ENCODE measurements around the gene C1orf167. TPM values are rescaled to one million over a fixed set of nuclear protein-coding genes. Genes with fewer than 3 reads are reported as not detected.

C1orf167 gene
- total and polyA plus RNA-seq, 2 of the 8 experiments (the other 6 are each of a cell fraction or from before 2014, with no cell fraction given) = 0.70 to 1.3 TPM

- H3K14ac ChIP-seq (ENCODE audit: insufficient read length) = no peak overlapping the region
- no peak overlapping the region for H3K4me3 ChIP-seq (ENCODE audit: extremely low read depth in 1 of 4, insufficient read depth in 2 of 4, low read depth in 3 of 4, low read length in 4 of 4)
- ChIA-PET POLR2A (ENCODE audit: partially characterized antibody) (interaction anchor here (1.1 to 3.1 kb wide), 3 partner anchors 9 to 12 kb away, joined by 3 to 11 read pairs (median 4); no protein-coding TSS in a partner anchor), CTCF (ENCODE audit: partially characterized antibody) (interaction anchor here (0.7 to 3.1 kb wide), 22 partner anchors 9 to 103 kb away, joined by 3 to 21 read pairs (median 5); partner anchors contain the start of genes AGTRAP and FBXO6)
- H2AFZ ChIP-seq (ENCODE audit: low read length) = no peak overlapping the region
- H2BK20ac ChIP-seq (ENCODE audit: low read length) = no peak overlapping the region
- H4K8ac ChIP-seq (ENCODE audit: extremely low read depth, insufficient read depth, low read length) = no peak overlapping the region
- H3K4ac ChIP-seq (replicated peaks; ENCODE audit: insufficient read length, low read depth, low read length) = no peak overlapping the region
- H4K20me1 ChIP-seq (replicated peaks in 1 of 2; ENCODE audit: control insufficient read depth in 1 of 2, insufficient read depth in 2 of 2, low read length in 2 of 2) = peaks cover 0 to 7% of the 10 kb centered on the region in 2 experiments
- H3K27me3 ChIP-seq (replicated peaks in 1 of 4; ENCODE audit: control insufficient read depth in 3 of 4, extremely low read depth in 1 of 4, insufficient read depth in 3 of 4, low read length in 3 of 4) = no peaks in the 10 kb centered on the region
- H4K91ac ChIP-seq (replicated peaks; ENCODE audit: insufficient read length, low read length) = no peak overlapping the region
- H3K79me2 ChIP-seq (ENCODE audit: control insufficient read depth in 1 of 2, insufficient read depth in 2 of 2, low read length in 2 of 2) = no peaks in the 10 kb centered on the region
- no peak overlapping the region for H3K23ac ChIP-seq (ENCODE audit: insufficient read length)
- no peak overlapping the region for H2AK5ac ChIP-seq (ENCODE audit: low read depth, low read length)
- 81% methylated on average over 9 of the region's 9 CpGs; no CpG with 5 or more reads in 1 of the 2 experiments for WGBS, 2 experiments (ENCODE audit: extremely low coverage in 1 of 2, insufficient coverage in 1 of 2, insufficient read length in 1 of 2, insufficient replicate concordance in 2 of 2, low coverage in 1 of 2, low lambda C conversion rate in 2 of 2, missing lambda C conversion rate in 1 of 2)
- no peak overlapping the region for H2BK120ac ChIP-seq (replicated peaks; ENCODE audit: low read depth, low read length)
- no peak overlapping the region for H2BK15ac ChIP-seq (ENCODE audit: low read length)
- no peak overlapping the region for H3K4me2 ChIP-seq (ENCODE audit: insufficient read depth in 1 of 2, low read depth in 2 of 2, low read length in 2 of 2)
- H3K23me2 ChIP-seq (ENCODE audit: low read depth, low read length) = no peaks in the 10 kb centered on the region; the same call in 1 of the 2 replicates
- H3K9me3 ChIP-seq (ENCODE audit: insufficient read depth in 2 of 2, low read depth in 1 of 2, low read length in 1 of 2) = no peaks in the 10 kb centered on the region
- DNase-seq (ENCODE audit: low read depth in 1 of 2, low spot score in 2 of 2) = peak in 1 of 2 experiments; percentile 72
- H3K4me1 ChIP-seq (replicated peaks in 1 of 4; ENCODE audit: control insufficient read depth in 3 of 4, insufficient read depth in 4 of 4, low read length in 3 of 4) = peaks cover 0 to 16% (median 5%) of the 10 kb centered on the region in 4 experiments; a peak in 5 of 7 replicates
- no peak overlapping the region for H4K5ac ChIP-seq (ENCODE audit: insufficient read length, low read depth, low read length)
- H3K56ac ChIP-seq (replicated peaks; ENCODE audit: insufficient read length, low read depth, low read length) = no peak overlapping the region
- H3K36me3 ChIP-seq (ENCODE audit: control insufficient read depth in 2 of 4, insufficient read depth in 4 of 4, low read length in 3 of 4) = peaks cover 2 to 25% (median 11%) of the 10 kb centered on the region in 4 experiments; a peak in 6 of 8 replicates
- H3K18ac ChIP-seq (ENCODE audit: extremely low read depth, low read length) = no peak overlapping the region
- H3K9ac ChIP-seq (replicated peaks in 1 of 4; ENCODE audit: extremely low read depth in 1 of 4, low read depth in 3 of 4, low read length in 3 of 4) = no peak overlapping the region
- H3K79me1 ChIP-seq (ENCODE audit: low read depth, low read length) = no peaks in the 10 kb centered on the region
- 0 out of 2 replicates have a peak overlapping the region, but pooled peaks have one; percentile 60 for H2BK12ac ChIP-seq (ENCODE audit: low read depth, low read length)
- H3K27ac ChIP-seq (ENCODE audit: low read depth, low read length) = no peak overlapping the region
- FAIRE-seq = no peak
- no peak overlapping the region for H2BK5ac ChIP-seq (ENCODE audit: low read depth, low read length)
- TF ChIP-seq KDM1A (IDR thresholded peaks at IDR 0.05; ENCODE audit: borderline replicate concordance, low read length) (0 out of 2 replicates have a peak, but pooled peaks have one; percentile 65), RAD21 (IDR thresholded peaks at IDR 0.05 in 1 of 2, conservative IDR thresholded peaks at IDR 0.05 in 1 of 2; ENCODE audit: low read depth in 2 of 2, low read length in 2 of 2) (peak; percentile 83 to 86), KDM5A (IDR thresholded peaks at IDR 0.05; ENCODE audit: low read length) (no peak), CTBP2 (IDR thresholded peaks at IDR 0.05; ENCODE audit: borderline replicate concordance, insufficient read depth, insufficient read length, low read length) (no peak), CTCF (IDR thresholded peaks at IDR 0.05; ENCODE audit: control extremely low read depth in 1 of 3, insufficient read depth in 1 of 3, low read depth in 1 of 3, low read length in 3 of 3) (peak; percentile 68 to 89 (median 77)), MAX (IDR thresholded peaks at IDR 0.05) (peak; percentile 75), SIN3A (conservative IDR thresholded peaks at IDR 0.05 in 1 of 2, IDR thresholded peaks at IDR 0.05 in 1 of 2; ENCODE audit: low read depth in 1 of 2, low read length in 2 of 2) (peak in 1 of 2 experiments; percentile 68; a peak in 1 of 4 replicates)
Observed at GRCh38 chr1:11749203-11749689, 12.7 kb upstream of the C1orf167 start.
